Fibroblast of lung (primary cell): ENCODE results near the gene CTNNBIP1. TPM values are rescaled to one million over a fixed set of nuclear protein-coding genes. Genes with fewer than 3 reads are reported as not detected.

Experiments
- DNase-seq, 2 donors: peaks; one replicate each; pipeline versions ENCODE4 v3.0.0 to v3.0.0-alpha.2; 2010; ENCODE audit warnings: low read depth in 2 of 2
- H2AFZ ChIP-seq: 2 replicates; pipeline ENCODE4 v1.5.1; 2012; ENCODE audit warnings: low read length, control low read depth, inconsistent platforms
- H3K27ac ChIP-seq: 2 replicates; pipeline ENCODE4 v1.5.1; 2011; ENCODE audit warnings: low read length, control low read depth; ENCODE audit not compliant: insufficient read depth
- H3K27me3 ChIP-seq: 2 replicates; pipeline ENCODE4 v1.5.1; 2011; ENCODE audit warnings: mild to moderate bottlenecking, low read length; ENCODE audit not compliant: control insufficient read depth, insufficient read depth
- H3K36me3 ChIP-seq: 2 replicates; pipeline ENCODE4 v1.5.1; 2011; ENCODE audit warnings: low read length; ENCODE audit not compliant: control insufficient read depth, insufficient read depth
- H3K4me1 ChIP-seq: 2 replicates; pipeline ENCODE4 v1.5.1; 2011; ENCODE audit warnings: low read length; ENCODE audit not compliant: control insufficient read depth, insufficient read depth; ENCODE audit errors: extremely low read depth
- H3K4me2 ChIP-seq: 2 replicates; pipeline ENCODE4 v1.5.1; 2011; ENCODE audit warnings: low read length, control low read depth; ENCODE audit not compliant: insufficient read depth; ENCODE audit errors: extremely low read depth
- H3K4me3 ChIP-seq, 4 experiments: fragments of 200-600 bp in 1 of 4; sonication (generic) in 1 of 4; replicated peaks in 1 of 4; 2 replicates each; pipeline ENCODE4 v1.5.1; 2011 to 2016; ENCODE audit warnings: low read length in 4 of 4, low read depth in 3 of 4, mild to moderate bottlenecking in 3 of 4, control low read depth in 2 of 4, inconsistent platforms in 1 of 4, mixed read lengths in 1 of 4; ENCODE audit not compliant: insufficient read depth in 1 of 4; ENCODE audit errors: control extremely low read depth in 1 of 4
- H3K79me2 ChIP-seq: 2 replicates; pipeline ENCODE4 v1.5.1; 2012; ENCODE audit warnings: mild to moderate bottlenecking, low read length, inconsistent platforms; ENCODE audit not compliant: control insufficient read depth, insufficient read depth
- H3K9ac ChIP-seq: 2 replicates; pipeline ENCODE4 v1.5.1; 2011; ENCODE audit warnings: mild to moderate bottlenecking, low read length, control low read depth; ENCODE audit not compliant: insufficient read depth
- H3K9me3 ChIP-seq: 2 replicates; pipeline ENCODE4 v1.5.1; 2012; ENCODE audit warnings: low read depth, low read length; ENCODE audit not compliant: control insufficient read depth, insufficient read depth
- H4K20me1 ChIP-seq: 2 replicates; pipeline ENCODE4 v1.5.1; 2011; ENCODE audit warnings: low read length; ENCODE audit not compliant: control insufficient read depth, insufficient read depth; ENCODE audit errors: extremely low read depth
- CTCF ChIP-seq, 2 donors: IDR thresholded peaks in 1 of 2; conservative IDR thresholded peaks in 1 of 2; 1 replicate in 1 of 2; 2 replicates in 1 of 2; pipeline ENCODE4 v1.5.1; 2011 to 2012; ENCODE audit warnings: low read length in 2 of 2, control low read depth in 1 of 2, inconsistent platforms in 1 of 2, low read depth in 1 of 2, mild to moderate bottlenecking in 1 of 2
- EZH2 ChIP-seq: IDR thresholded peaks from 2 replicates; pipeline ENCODE4 v1.5.1; 2012; ENCODE audit warnings: low read length, control low read depth, mild to moderate bottlenecking; ENCODE audit errors: missing control alignments
- polyA plus RNA-seq, 2 donors: library from polyadenylated mRNA; depleted of rRNA in 1 of 2; stranded (reverse) in 1 of 2; unstranded in 1 of 2; fragments of >200 nt; gene quantifications; 2 replicates each; pipeline ENCODE4 v1.2.1, GENCODE V29; 2011 to 2012; ENCODE audit warnings: missing spikeins in 1 of 2
- total RNA-seq: library from RNA; depleted of rRNA; stranded (reverse); fragments of >200 nt; gene quantifications from 2 replicates; pipeline ENCODE4 v1.2.1, GENCODE V29; 2014

CTNNBIP1 gene
- total and polyA plus RNA-seq, 2 donors (not counting 1 experiment from before 2014, with no cell fraction given), result 16.5 to 19.0 TPM

- H3K4me3 ChIP-seq, result no peak overlapping the region
- H3K4me1 ChIP-seq, result no peaks in the 10 kb centered on the region
- no peaks in the 10 kb centered on the region for H3K27me3 ChIP-seq
- H3K36me3 ChIP-seq, result no peaks in the 10 kb centered on the region
- H3K27ac ChIP-seq, result no peak overlapping the region
- TF ChIP-seq CTCF (conservative IDR thresholded peaks at IDR 0.05 in 1 of 2, IDR thresholded peaks at IDR 0.05 in 1 of 2; ENCODE audit: low read depth in 1 of 2, low read length in 2 of 2) (no peak), EZH2 (no peak)
- H3K79me2 ChIP-seq, result no peaks in the 10 kb centered on the region
- no peak overlapping the region for H3K9ac ChIP-seq
- H4K20me1 ChIP-seq, result no peaks in the 10 kb centered on the region
- no peak overlapping the region for H3K4me2 ChIP-seq
- H3K9me3 ChIP-seq, result no peaks in the 10 kb centered on the region
- DNase-seq, result no peak
- no peak overlapping the region for H2AFZ ChIP-seq
Observed at GRCh38 chr1:9914610-9914937, 4.5 kb upstream of the CTNNBIP1 start.

GRCh38 chr1:9912264-9912936 is 2.3 kb upstream of the CTNNBIP1 start:
- Histone ChIP-seq H3K27ac (no peak overlapping the region), H4K20me1 (no peaks in the 10 kb centered on the region), H3K4me1 (peaks cover 4% of the 10 kb centered on the region), H3K9me3 (no peaks in the 10 kb centered on the region), H3K9ac (no peak overlapping the region), H3K36me3 (no peaks in the 10 kb centered on the region), H3K4me2 (no peak overlapping the region), H3K27me3 (no peaks in the 10 kb centered on the region), H3K79me2 (no peaks in the 10 kb centered on the region), H2AFZ (no peak overlapping the region), H3K4me3 (no peak overlapping the region)
- TF ChIP-seq EZH2 (no peak), CTCF (conservative IDR thresholded peaks at IDR 0.05 in 1 of 2, IDR thresholded peaks at IDR 0.05 in 1 of 2; ENCODE audit: low read depth in 1 of 2, low read length in 2 of 2) (no peak)
- no peak for DNase-seq

- peak overlapping the region; percentile 41 for H3K9ac ChIP-seq
- no peaks in the 10 kb centered on the region for H3K9me3 ChIP-seq
- no peaks in the 10 kb centered on the region for H4K20me1 ChIP-seq
- no peaks in the 10 kb centered on the region for H3K36me3 ChIP-seq
- peak overlapping the region; percentile 94 for H3K4me2 ChIP-seq
- peak overlapping the region; percentile 29 to 78 (median 61) for H3K4me3 ChIP-seq
- H3K79me2 ChIP-seq, result no peaks in the 10 kb centered on the region
- peaks cover 4% of the 10 kb centered on the region for H3K4me1 ChIP-seq
- H2AFZ ChIP-seq, result peak overlapping the region; percentile 94
- peak; percentile 98 for DNase-seq
- no peaks in the 10 kb centered on the region for H3K27me3 ChIP-seq
- TF ChIP-seq CTCF (conservative IDR thresholded peaks at IDR 0.05 in 1 of 2, IDR thresholded peaks at IDR 0.05 in 1 of 2; ENCODE audit: low read depth in 1 of 2, low read length in 2 of 2) (no peak), EZH2 (no peak)
- H3K27ac ChIP-seq, result peak overlapping the region; percentile 62
Observed at GRCh38 chr1:9910423-9911178, 532 bp upstream of the CTNNBIP1 start.
